SJSA1 (cell line): ENCODE measurements around the gene ADI1. TPM values are rescaled to one million over a fixed set of nuclear protein-coding genes. Genes with fewer than 3 reads are reported as not detected.

Source experiments
- DNase-seq, 2 experiments: peaks; one replicate each; pipeline ENCODE4 v3.0.0-alpha.2; 2015 to 2020; ENCODE audit warnings: low spot score in 2 of 2, low read depth in 1 of 2
- H3K27ac ChIP-seq: fragments of 250-450 bp; sonication (Bioruptor Pico); 2 replicates; pipeline ENCODE4 v1.5.1; 2020; ENCODE audit warnings: mild to moderate bottlenecking, moderate library complexity
- H3K27me3 ChIP-seq: fragments of 250-450 bp; sonication (Bioruptor Pico); replicated peaks from 2 replicates; pipeline ENCODE4 v1.5.1; 2020; ENCODE audit warnings: mild to moderate bottlenecking, moderate library complexity
- H3K36me3 ChIP-seq: fragments of 250-450 bp; sonication (Bioruptor Pico); 2 replicates; pipeline ENCODE4 v1.5.1; 2020; ENCODE audit warnings: mild to moderate bottlenecking
- H3K4me1 ChIP-seq: fragments of 250-450 bp; sonication (Bioruptor Pico); replicated peaks from 2 replicates; pipeline ENCODE4 v1.6.1; 2021; ENCODE audit warnings: mild to moderate bottlenecking
- H3K4me3 ChIP-seq: fragments of 250-450 bp; sonication (Bioruptor Pico); 2 replicates; pipeline ENCODE4 v1.5.1; 2020; ENCODE audit warnings: mild to moderate bottlenecking
- H3K9me3 ChIP-seq: fragments of 250-450 bp; sonication (Bioruptor Pico); replicated peaks from 2 replicates; pipeline ENCODE4 v1.5.1; 2020; ENCODE audit warnings: mild to moderate bottlenecking
- total RNA-seq: library from RNA; depleted of rRNA; stranded (reverse); fragments of >200 nt; shearing (Covaris generic); gene quantifications from 2 replicates; pipeline ENCODE4 v1.2.3, GENCODE V29; 2014; rRNA removed

Gene ADI1
- 78.2 and 82.7 TPM in 2 replicates for total RNA-seq

- Histone ChIP-seq H3K4me1 (peaks cover 26% of the 10 kb centered on the region), H3K27ac (peak within 1 kb of the TSS; percentile 78), H3K36me3 (peaks cover 13% of the 10 kb centered on the region; the same call in 1 of the 2 replicates), H3K4me3 (peak within 1 kb of the TSS; percentile 62), H3K27me3 (no peaks in the 10 kb centered on the region), H3K9me3 (0 out of 2 replicates have a peak, but pooled peaks cover 3% of the 10 kb centered on the region)
- peak in 1 of 2 experiments; percentile 84 for DNase-seq
Observed at GRCh38 chr2:3519255-3520205, at the start of gene ADI1. Gene ADI1, minus strand, starts transcription at chr2:3519531. Its CDS starts 44 bp downstream, at chr2:3519487.

GRCh38 chr2:3566806-3567205, 47.5 kb upstream of the ADI1 start:
- DNase-seq, result no peak
- H3K9me3 ChIP-seq, result no peaks in the 10 kb centered on the region
- H3K36me3 ChIP-seq, result no peaks in the 10 kb centered on the region
- no peaks in the 10 kb centered on the region for H3K27me3 ChIP-seq
- no peak overlapping the region for H3K27ac ChIP-seq
- H3K4me3 ChIP-seq, result no peak overlapping the region
- H3K4me1 ChIP-seq, result peaks cover 5% of the 10 kb centered on the region; the same call in 1 of the 2 replicates

GRCh38 chr2:3565117-3565516, 45.8 kb upstream of the ADI1 start:
- H3K27ac ChIP-seq, result no peak overlapping the region
- no peaks in the 10 kb centered on the region for H3K4me1 ChIP-seq
- no peak for DNase-seq

GRCh38 chr2:3563521-3563976, 44.2 kb upstream of the ADI1 start:
- no peak overlapping the region for H3K27ac ChIP-seq
- H3K36me3 ChIP-seq, result no peaks in the 10 kb centered on the region
- H3K9me3 ChIP-seq, result no peaks in the 10 kb centered on the region
- no peaks in the 10 kb centered on the region for H3K27me3 ChIP-seq
- no peak for DNase-seq
- no peak overlapping the region for H3K4me3 ChIP-seq
- H3K4me1 ChIP-seq, result peaks cover 5% of the 10 kb centered on the region

More at GRCh38 chr2:3565117-3565516, 45.8 kb upstream of the ADI1 start:
- H3K36me3 ChIP-seq, result no peaks in the 10 kb centered on the region
- H3K27me3 ChIP-seq, result no peaks in the 10 kb centered on the region
- no peaks in the 10 kb centered on the region for H3K9me3 ChIP-seq
- H3K4me3 ChIP-seq, result no peak overlapping the region

GRCh38 chr2:3558205-3559014, 39.1 kb upstream of the ADI1 start, which contains the start of gene RNASEH1:
Gene RNASEH1, minus strand, starts transcription at chr2:3558333. Its CDS starts 73 bp downstream, at chr2:3558260.
- Histone ChIP-seq H3K36me3 (peaks cover 41% of the 10 kb centered on the region), H3K27ac (peak within 1 kb of the TSS; percentile 84), H3K4me3 (peak within 1 kb of the TSS; percentile 89), H3K27me3 (no peaks in the 10 kb centered on the region), H3K4me1 (peaks cover 13% of the 10 kb centered on the region), H3K9me3 (no peaks in the 10 kb centered on the region)
- DNase-seq, result peak; percentile 98 to 99

- peaks cover 13% of the 10 kb centered on the region for H3K4me1 ChIP-seq
- no peaks in the 10 kb centered on the region for H3K27me3 ChIP-seq
- peak in 1 of 2 experiments; percentile 18 for DNase-seq
- H3K27ac ChIP-seq, result peak overlapping the region; percentile 84
- H3K36me3 ChIP-seq, result peaks cover 45% of the 10 kb centered on the region
- H3K4me3 ChIP-seq, result peak overlapping the region; percentile 89
- no peaks in the 10 kb centered on the region for H3K9me3 ChIP-seq
Observed at GRCh38 chr2:3557639-3558204, 38.4 kb upstream of the ADI1 start.

GRCh38 chr2:3553946-3554345, 34.6 kb upstream of the ADI1 start:
- Histone ChIP-seq H3K9me3 (no peaks in the 10 kb centered on the region), H3K27ac (no peak overlapping the region), H3K27me3 (no peaks in the 10 kb centered on the region), H3K36me3 (peaks cover 76% of the 10 kb centered on the region), H3K4me3 (no peak overlapping the region), H3K4me1 (peaks cover 12% of the 10 kb centered on the region)
- no peak for DNase-seq

GRCh38 chr2:3547915-3548314, 28.6 kb upstream of the ADI1 start:
- no peak for DNase-seq
- no peaks in the 10 kb centered on the region for H3K4me1 ChIP-seq
- no peak overlapping the region for H3K4me3 ChIP-seq
- H3K9me3 ChIP-seq, result no peaks in the 10 kb centered on the region
- no peak overlapping the region for H3K27ac ChIP-seq
- no peaks in the 10 kb centered on the region for H3K27me3 ChIP-seq
- H3K36me3 ChIP-seq, result peaks cover 90% of the 10 kb centered on the region

GRCh38 chr2:3545788-3546478, 26.6 kb upstream of the ADI1 start:
- peaks cover 92% of the 10 kb centered on the region for H3K36me3 ChIP-seq
- DNase-seq, result no peak
- H3K27me3 ChIP-seq, result no peaks in the 10 kb centered on the region
- H3K4me1 ChIP-seq, result no peaks in the 10 kb centered on the region
- no peak overlapping the region for H3K4me3 ChIP-seq
- H3K9me3 ChIP-seq, result no peaks in the 10 kb centered on the region
- H3K27ac ChIP-seq, result no peak overlapping the region

- H3K4me3 ChIP-seq, result no peak overlapping the region
- H3K4me1 ChIP-seq, result no peaks in the 10 kb centered on the region
- H3K27ac ChIP-seq, result no peak overlapping the region
- DNase-seq, result no peak
- no peaks in the 10 kb centered on the region for H3K9me3 ChIP-seq
- H3K27me3 ChIP-seq, result no peaks in the 10 kb centered on the region
- H3K36me3 ChIP-seq, result peaks cover 88% of the 10 kb centered on the region
Observed at GRCh38 chr2:3543023-3543683, 23.8 kb upstream of the ADI1 start.

- no peak for DNase-seq
- Histone ChIP-seq H3K9me3 (no peaks in the 10 kb centered on the region), H3K4me3 (no peak overlapping the region), H3K27me3 (no peaks in the 10 kb centered on the region), H3K27ac (no peak overlapping the region), H3K4me1 (peaks cover 1% of the 10 kb centered on the region), H3K36me3 (peaks cover 79% of the 10 kb centered on the region)
Observed at GRCh38 chr2:3542107-3542506, 22.8 kb upstream of the ADI1 start.

GRCh38 chr2:3539836-3540235, 20.5 kb upstream of the ADI1 start:
- Histone ChIP-seq H3K27ac (no peak overlapping the region), H3K4me1 (peaks cover 18% of the 10 kb centered on the region), H3K9me3 (no peaks in the 10 kb centered on the region), H3K4me3 (no peak overlapping the region), H3K27me3 (no peaks in the 10 kb centered on the region), H3K36me3 (peaks cover 58% of the 10 kb centered on the region)
- DNase-seq, result no peak
